ENCODE data around the gene CDK2AP2. TPM values are rescaled to one million over a fixed set of nuclear protein-coding genes. Genes with fewer than 3 reads are reported as not detected.

CDK2AP2 gene
- total RNA-seq, 1 donor from 2014 or later, result 27.8 TPM

DNA sequence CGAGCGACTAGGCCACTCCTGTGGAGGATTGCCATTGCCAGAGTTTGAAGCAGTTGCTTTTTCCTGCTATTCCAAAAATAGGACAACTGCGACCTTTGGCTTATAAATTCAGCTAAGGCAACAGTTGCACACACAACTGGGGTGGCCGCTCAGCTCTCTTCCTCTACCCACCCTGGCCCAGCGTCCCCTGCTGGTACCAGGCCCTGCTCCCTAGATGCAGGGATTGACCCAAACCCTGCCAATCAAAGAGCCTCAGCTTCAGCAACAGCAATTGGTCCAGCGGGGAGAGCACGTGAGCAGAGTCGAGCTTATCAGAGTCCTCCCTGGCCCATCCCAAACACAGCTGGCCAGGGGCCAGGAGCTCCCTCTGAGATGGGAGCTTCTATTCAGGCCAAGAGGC lies 37.3 kb upstream of the CDK2AP2 start:
- peaks cover 5% of the 10 kb centered on the region for H3K27me3 Mint-ChIP-seq (ENCODE audit: unreplicated experiment)
- H3K9me3 Mint-ChIP-seq (ENCODE audit: unreplicated experiment), result no peaks in the 10 kb centered on the region
- H3K36me3 Mint-ChIP-seq (ENCODE audit: low read depth, unreplicated experiment), result no peaks in the 10 kb centered on the region
- TF ChIP-seq, protein P1, sequence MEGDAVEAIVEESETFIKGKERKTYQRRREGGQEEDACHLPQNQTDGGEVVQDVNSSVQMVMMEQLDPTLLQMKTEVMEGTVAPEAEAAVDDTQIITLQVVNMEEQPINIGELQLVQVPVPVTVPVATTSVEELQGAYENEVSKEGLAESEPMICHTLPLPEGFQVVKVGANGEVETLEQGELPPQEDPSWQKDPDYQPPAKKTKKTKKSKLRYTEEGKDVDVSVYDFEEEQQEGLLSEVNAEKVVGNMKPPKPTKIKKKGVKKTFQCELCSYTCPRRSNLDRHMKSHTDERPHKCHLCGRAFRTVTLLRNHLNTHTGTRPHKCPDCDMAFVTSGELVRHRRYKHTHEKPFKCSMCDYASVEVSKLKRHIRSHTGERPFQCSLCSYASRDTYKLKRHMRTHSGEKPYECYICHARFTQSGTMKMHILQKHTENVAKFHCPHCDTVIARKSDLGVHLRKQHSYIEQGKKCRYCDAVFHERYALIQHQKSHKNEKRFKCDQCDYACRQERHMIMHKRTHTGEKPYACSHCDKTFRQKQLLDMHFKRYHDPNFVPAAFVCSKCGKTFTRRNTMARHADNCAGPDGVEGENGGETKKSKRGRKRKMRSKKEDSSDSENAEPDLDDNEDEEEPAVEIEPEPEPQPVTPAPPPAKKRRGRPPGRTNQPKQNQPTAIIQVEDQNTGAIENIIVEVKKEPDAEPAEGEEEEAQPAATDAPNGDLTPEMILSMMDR (IDR thresholded peaks at IDR 0.05; ENCODE audit: unreplicated experiment), result no peak
- H3K27ac Mint-ChIP-seq (ENCODE audit: unreplicated experiment), result no peak overlapping the region
- no peak for DNase-seq (ENCODE audit: low spot score)
- H3K4me1 Mint-ChIP-seq (ENCODE audit: unreplicated experiment), result no peaks in the 10 kb centered on the region
- H3K4me3 Mint-ChIP-seq (ENCODE audit: unreplicated experiment), result no peak overlapping the region

DNA sequence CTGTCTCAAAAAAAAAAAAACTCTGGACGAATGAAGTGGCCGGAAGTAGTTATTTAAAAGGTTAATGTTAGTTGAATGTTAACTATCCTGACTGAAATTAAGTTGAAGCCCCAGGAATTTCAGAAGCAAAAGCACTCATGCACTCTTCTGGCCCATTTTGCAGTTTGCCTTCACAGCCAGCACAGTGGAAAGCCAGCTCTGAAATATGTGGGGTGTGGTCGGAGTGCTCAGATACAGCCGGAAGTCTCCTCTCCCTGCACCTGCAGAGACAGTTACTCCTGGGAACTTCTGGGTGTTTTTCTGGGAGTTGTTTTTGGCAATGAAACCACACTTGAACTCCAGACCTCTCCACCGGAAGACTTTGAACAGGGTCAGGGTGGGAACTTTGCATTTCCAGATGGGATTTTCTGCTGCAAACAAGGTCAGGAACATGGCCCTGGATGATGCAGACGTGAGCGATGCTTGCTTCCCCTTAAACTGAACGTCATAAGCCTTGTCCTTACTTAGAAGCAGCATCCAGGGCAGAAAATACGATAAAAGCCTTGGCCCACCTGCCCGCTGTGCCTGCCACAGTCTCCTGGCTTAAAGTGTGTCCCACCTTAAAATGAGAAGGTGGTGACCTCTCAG lies 36.8 kb upstream of the CDK2AP2 start:
- Mint-ChIP-seq H3K27ac (ENCODE audit: unreplicated experiment) (no peak overlapping the region), H3K4me1 (ENCODE audit: unreplicated experiment) (no peaks in the 10 kb centered on the region), H3K27me3 (ENCODE audit: unreplicated experiment) (peaks cover 5% of the 10 kb centered on the region), H3K36me3 (ENCODE audit: low read depth, unreplicated experiment) (no peaks in the 10 kb centered on the region), H3K4me3 (ENCODE audit: unreplicated experiment) (no peak overlapping the region), H3K9me3 (ENCODE audit: unreplicated experiment) (no peaks in the 10 kb centered on the region)
- DNase-seq (ENCODE audit: low spot score), result no peak
- TF ChIP-seq, protein P1 (IDR thresholded peaks at IDR 0.05; ENCODE audit: unreplicated experiment), result no peak

DNA sequence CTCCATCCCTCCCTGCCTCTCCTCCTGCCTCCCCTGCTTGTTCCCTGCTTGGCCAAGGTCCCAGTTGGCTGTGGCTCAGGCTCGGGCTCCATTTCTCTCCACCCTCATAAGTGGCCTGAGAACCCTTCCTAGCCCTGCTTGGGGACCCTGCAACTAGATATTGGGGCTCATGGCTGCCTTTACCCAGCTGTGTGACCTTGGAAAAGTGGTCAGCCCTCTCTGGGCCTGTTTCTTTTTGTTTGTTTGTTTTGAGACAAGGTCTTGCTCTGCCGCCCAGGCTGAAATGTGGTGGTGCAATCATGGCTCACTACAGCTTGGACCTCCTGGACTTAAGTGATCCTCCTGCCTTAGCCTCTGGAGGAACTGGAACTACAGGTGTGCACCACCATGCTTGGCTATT lies 35.6 kb upstream of the CDK2AP2 start:
- no peaks in the 10 kb centered on the region for H3K36me3 Mint-ChIP-seq (ENCODE audit: low read depth, unreplicated experiment)
- H3K4me1 Mint-ChIP-seq (ENCODE audit: unreplicated experiment), result no peaks in the 10 kb centered on the region
- no peak overlapping the region for H3K27ac Mint-ChIP-seq (ENCODE audit: unreplicated experiment)
- no peak for DNase-seq (ENCODE audit: low spot score)
- H3K9me3 Mint-ChIP-seq (ENCODE audit: unreplicated experiment), result no peaks in the 10 kb centered on the region
- peaks cover 5% of the 10 kb centered on the region for H3K27me3 Mint-ChIP-seq (ENCODE audit: unreplicated experiment)
- TF ChIP-seq, protein P1 (IDR thresholded peaks at IDR 0.05; ENCODE audit: unreplicated experiment), result no peak
- H3K4me3 Mint-ChIP-seq (ENCODE audit: unreplicated experiment), result no peak overlapping the region

DNA sequence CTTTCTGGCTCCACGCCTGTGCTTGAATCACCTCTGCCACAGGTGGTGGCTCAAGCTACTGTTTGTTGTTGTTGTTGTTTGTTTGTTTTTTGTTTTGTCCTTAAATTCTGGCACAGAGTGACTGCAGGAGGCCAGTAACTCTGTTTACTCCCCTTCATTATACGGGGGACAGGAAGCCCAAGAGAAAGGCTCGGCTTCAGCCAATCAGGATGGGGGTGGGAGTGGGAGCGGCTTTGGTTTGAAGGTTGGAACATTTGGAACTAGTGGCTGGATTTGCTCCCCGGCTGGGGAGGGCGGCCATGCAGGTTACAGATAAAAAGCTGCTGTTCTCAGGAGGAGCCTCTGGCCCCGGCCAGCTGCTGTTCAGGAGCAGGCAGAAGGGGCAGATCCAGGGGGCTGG lies 35.0 kb upstream of the CDK2AP2 start:
- TF ChIP-seq, protein P1 (IDR thresholded peaks at IDR 0.05; ENCODE audit: unreplicated experiment), result no peak
- no peak for DNase-seq (ENCODE audit: low spot score)
- Mint-ChIP-seq H3K36me3 (ENCODE audit: low read depth, unreplicated experiment) (no peaks in the 10 kb centered on the region), H3K4me3 (ENCODE audit: unreplicated experiment) (no peak overlapping the region), H3K9me3 (ENCODE audit: unreplicated experiment) (no peaks in the 10 kb centered on the region), H3K4me1 (ENCODE audit: unreplicated experiment) (no peaks in the 10 kb centered on the region), H3K27ac (ENCODE audit: unreplicated experiment) (no peak overlapping the region), H3K27me3 (ENCODE audit: unreplicated experiment) (peaks cover 5% of the 10 kb centered on the region)

DNA sequence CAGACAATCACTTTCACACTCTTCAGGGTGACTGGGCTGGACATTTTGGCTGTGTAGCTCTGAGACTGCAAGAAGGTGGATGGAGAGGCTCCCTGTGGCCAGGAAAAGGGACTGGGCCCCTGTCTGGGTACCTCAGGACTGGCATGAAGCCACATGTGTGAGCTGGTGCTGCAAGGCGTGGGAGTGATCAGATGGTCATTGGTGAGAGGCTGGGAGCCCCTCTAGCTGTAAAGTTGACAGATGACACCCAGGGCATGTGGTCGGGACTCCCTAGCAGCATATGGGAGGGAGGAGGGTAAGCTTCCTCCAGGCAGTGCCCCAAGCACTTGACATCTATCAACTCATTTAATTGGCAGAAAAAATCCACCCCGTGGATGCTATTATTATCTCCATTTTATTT lies 34.2 kb upstream of the CDK2AP2 start:
- no peaks in the 10 kb centered on the region for H3K4me1 Mint-ChIP-seq (ENCODE audit: unreplicated experiment)
- no peak overlapping the region for H3K27ac Mint-ChIP-seq (ENCODE audit: unreplicated experiment)
- DNase-seq (ENCODE audit: low spot score), result no peak

More for the DNA sequence above, 34.2 kb upstream of the CDK2AP2 start:
- no peaks in the 10 kb centered on the region for H3K9me3 Mint-ChIP-seq (ENCODE audit: unreplicated experiment)
- H3K27me3 Mint-ChIP-seq (ENCODE audit: unreplicated experiment), result peaks cover 5% of the 10 kb centered on the region
- H3K36me3 Mint-ChIP-seq (ENCODE audit: low read depth, unreplicated experiment), result no peaks in the 10 kb centered on the region
- TF ChIP-seq, protein P1 (IDR thresholded peaks at IDR 0.05; ENCODE audit: unreplicated experiment), result no peak
- no peak overlapping the region for H3K4me3 Mint-ChIP-seq (ENCODE audit: unreplicated experiment)

Data from endothelial cell (in vitro differentiated cells).